ENCODE data around the gene RNF17.
A peak's percentile ranks its signal among the peaks of the same experiment; 100 is the strongest.
"Not testable (repeated sequence)": the region's sequence is repeated elsewhere in the genome, so short reads cannot be mapped to it uniquely, and the experiment has no call there.

RNF17 gene

DNA sequence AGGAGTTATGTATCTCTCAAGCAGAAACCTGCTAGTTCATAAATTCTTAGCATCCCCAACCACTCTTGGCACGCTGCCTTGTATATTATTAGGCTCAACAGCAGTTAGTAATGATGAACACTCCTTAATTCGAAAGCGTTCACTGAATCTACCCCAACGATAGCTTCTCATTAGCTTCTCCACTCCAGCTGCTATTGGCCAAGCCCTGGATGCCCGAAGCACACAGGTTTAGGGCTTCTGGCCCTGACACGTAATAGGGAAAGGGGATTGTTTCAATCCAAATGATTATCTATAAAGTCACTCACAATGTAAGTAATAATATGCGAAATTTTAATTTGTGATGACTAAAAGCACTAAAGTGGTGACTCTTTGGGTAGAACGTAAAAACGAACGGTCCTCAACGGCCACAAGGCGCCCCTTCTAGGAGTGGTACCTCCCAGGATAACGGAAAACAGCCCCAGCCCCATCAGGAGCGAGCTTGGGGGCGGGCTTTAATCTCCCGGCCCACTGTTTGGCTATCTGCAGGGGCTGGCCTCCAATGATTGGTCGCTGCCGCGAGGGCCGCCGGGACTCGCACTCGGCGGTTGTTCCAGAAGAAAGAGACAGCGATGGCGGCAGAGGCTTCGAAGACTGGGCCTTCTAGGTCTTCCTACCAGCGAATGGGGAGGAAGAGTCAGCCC, at the start of gene RNF17:
Gene RNF17, plus strand, starts transcription at position 574 of the 680 bp plus-strand sequence. Its CDS starts 35 bp downstream, at position 609.
- DNase-seq (ENCODE audit: low read depth): no peak

GRCh38 chr13:24716011-24716410, 48.0 kb upstream of the RNF17 start:
- no peak for DNase-seq (ENCODE audit: low read depth)

DNA sequence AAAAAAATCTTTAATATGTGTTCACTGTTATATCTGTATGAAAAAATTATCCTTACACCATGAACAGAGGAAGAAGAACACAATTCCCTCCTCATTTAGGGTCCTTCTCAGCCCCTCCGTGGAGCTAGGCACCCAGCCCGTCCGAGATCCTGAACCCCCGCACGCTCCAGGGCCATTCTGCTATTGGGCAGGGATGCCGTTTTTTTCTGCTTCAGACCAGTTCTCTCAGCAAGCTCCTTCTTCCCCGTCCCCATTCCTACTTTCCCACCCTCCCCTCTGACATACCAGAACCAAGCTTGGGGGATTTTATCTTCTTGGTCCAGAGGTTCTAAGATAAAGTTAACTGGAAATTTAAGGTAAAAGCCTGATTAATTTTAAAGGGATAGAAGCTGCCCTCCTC, 47.5 kb upstream of the RNF17 start:
- no peak for DNase-seq (ENCODE audit: low read depth)

DNA sequence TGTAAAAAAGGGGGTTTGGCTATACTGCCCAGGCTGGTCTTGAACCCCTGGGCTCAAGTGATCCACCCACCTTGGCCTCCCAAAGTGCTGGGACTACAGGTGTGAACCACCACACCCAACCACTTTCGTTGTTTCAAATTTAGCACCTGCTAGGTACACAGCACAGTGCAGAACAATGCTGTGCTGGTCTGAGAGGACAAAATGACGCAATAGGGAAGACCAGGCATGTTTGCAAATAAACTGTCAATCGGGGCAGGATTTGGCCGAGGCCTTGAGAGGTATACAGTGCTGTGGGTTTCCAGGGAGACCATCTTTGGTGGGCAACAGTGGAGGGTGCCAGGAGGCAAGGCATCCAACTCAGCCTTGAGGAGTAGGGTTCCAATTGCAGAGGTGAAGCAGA, 46.8 kb upstream of the RNF17 start:
- DNase-seq (ENCODE audit: low read depth): no peak

GRCh38 chr13:24718192-24718965, 45.6 kb upstream of the RNF17 start:
- DNase-seq (ENCODE audit: low read depth): no peak

DNA sequence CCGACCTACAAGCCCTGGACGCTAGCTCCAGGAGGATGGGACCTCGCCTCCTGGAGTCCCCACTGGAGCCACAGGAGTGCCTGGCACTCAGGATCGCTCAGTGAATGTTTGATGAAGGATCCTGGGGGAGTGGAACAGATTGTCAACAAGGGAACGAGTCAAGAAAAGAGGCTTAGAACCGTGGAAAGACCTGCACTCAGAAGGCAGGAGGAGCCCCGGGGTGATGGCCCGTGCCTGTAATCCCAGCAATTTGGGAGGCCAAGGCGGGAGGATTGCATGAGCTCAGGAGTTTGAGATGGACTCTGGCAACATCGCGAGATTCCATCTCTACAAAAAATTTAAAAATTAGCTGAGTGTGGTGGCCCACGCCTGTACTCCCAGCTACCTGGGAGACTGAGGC, 44.8 kb upstream of the RNF17 start:
- no peak for DNase-seq (ENCODE audit: low read depth)

GRCh38 chr13:24723206-24723605, 40.8 kb upstream of the RNF17 start:
- no peak for DNase-seq (ENCODE audit: low read depth)

DNA sequence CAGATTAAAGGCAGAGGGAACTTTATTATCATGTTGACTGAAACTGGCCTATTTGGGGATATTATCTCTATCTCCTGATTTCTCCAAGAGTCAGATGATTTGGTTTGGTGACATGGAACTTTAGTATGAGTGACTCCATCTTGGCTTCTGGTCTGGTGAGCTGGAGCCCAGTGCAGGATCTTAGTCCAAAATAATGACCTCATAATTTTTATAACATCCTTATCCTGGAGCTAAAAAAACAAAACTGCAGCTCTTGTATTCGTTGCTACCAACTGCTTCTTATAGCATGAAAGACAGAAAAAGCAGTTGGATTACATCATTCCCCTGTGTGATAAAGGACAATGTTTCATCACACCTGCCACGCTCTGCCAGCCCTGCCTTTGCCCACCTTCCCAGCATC, 39.3 kb upstream of the RNF17 start:
- DNase-seq (ENCODE audit: low read depth): no peak

DNA sequence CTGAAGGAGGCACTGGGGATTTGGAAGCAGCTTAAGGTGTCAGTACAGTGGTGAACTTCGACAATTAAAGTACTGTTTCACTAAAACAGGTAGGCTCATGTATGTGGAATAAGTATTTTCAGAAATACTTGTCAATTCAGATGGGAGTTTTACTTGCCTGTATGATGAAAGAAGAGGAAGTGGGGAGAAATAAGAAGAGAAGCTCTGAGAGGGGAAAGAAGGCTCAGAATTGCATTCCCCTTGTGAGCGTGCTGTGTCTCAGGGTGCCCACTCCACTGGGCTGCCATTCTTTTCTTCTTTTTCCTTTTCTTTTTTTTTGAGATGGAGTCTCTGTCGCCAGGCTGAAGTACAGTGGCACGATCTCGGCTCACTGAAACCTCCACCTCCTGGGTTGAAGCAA, 38.6 kb upstream of the RNF17 start:
- DNase-seq (ENCODE audit: low read depth): no peak

DNA sequence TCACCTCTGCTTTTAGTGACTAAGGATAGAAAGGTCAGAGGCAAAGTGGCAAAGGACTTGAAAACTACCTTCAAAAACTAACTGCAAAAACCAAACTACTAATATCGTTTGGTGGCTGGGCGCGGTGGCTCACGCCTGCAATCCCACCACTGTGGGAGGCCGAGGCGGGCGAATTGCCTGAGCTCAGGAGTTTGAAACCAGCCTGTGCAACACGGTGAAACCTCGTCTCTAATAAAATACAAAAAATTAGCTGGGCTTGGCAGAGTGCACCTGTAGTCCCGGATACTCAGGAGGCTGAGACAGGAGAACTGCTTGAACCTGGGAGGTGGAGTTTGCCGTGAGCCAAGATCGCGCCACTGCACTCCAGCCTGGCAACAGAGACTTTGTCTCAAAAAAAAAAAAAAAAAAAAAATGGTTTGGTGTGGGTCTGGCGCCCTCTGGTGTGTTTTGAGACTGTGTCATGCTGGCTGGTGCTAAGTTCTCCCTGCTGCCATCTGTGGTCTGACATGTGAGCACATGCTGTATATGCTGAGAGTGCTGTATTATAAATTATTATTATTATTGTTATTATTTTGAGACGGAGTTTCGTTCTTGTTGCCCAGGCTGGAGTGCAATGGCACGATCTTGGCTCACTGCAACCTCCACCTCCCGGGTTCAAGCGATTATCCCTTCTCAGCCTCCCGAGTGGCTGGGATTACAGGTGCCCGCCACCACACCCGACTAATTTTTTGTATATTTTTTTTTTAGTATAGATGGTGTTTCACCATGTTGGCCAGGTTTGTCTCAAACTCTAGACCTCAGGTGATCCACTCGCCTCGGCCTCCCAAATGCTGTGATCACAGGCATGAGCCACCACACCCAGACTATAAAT, 36.0 kb upstream of the RNF17 start:
- peak; percentile 42 for DNase-seq (ENCODE audit: low read depth)

GRCh38 chr13:24730873-24731567, 32.9 kb upstream of the RNF17 start:
- DNase-seq (ENCODE audit: low read depth): not testable (repeated sequence)

GRCh38 chr13:24734950-24735349, 29.0 kb upstream of the RNF17 start:
- DNase-seq (ENCODE audit: low read depth): no peak

DNA sequence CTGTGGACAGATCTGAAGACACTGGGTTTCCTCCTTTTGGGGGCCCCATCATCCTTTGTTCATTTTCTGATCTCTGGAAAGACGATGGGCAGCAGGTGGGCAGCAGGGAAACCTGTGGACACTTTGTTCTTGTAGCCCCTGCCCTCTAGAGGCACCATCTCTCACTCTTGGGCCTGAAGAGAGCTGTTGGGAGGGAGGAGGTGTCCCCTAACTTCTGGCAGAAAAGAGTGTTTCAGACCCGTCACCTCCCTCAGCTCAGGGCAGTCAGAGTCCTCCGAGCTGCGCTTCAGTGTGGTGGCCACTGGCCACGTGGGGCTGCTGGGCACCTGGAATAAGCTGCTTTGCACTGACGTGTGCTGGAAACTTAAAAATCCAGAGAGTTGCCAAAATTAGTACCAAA, 26.9 kb upstream of the RNF17 start:
- no peak for DNase-seq (ENCODE audit: low read depth)

DNA sequence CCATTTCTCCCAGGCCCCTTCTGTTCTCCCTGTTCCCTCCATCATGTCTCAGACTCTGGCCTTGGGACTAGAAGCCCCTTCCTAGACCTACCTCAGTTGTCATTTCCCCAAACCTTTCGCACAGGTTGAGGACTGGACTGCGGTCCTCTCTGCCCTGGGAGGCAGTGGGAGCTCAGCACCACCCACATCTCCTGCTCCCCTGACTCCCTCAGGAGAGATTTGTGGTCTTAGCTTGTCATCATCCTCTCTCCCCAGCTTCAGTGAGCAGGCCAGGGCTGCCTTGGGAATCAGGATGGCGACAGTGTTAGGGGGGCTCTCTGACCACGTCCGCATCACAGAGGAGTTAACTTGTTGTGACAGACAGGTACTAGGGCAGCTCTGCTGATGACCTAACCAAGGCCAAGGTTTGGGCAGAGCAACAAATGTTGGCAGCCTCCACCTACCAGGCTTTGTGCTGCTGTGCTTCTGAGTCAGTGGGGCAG, 25.6 kb upstream of the RNF17 start:
- no peak for DNase-seq (ENCODE audit: low read depth)

- DNase-seq (ENCODE audit: low read depth): no peak
Measured at GRCh38 chr13:24740014-24740890, 23.7 kb upstream of the RNF17 start.

- DNase-seq (ENCODE audit: low read depth): no peak
Measured at GRCh38 chr13:24741016-24741662, 22.8 kb upstream of the RNF17 start.

- no peak for DNase-seq (ENCODE audit: low read depth)
Measured at GRCh38 chr13:24741791-24742190, 22.2 kb upstream of the RNF17 start.

- no peak for DNase-seq (ENCODE audit: low read depth)
Measured at GRCh38 chr13:24742294-24742693, 21.7 kb upstream of the RNF17 start.

DNA sequence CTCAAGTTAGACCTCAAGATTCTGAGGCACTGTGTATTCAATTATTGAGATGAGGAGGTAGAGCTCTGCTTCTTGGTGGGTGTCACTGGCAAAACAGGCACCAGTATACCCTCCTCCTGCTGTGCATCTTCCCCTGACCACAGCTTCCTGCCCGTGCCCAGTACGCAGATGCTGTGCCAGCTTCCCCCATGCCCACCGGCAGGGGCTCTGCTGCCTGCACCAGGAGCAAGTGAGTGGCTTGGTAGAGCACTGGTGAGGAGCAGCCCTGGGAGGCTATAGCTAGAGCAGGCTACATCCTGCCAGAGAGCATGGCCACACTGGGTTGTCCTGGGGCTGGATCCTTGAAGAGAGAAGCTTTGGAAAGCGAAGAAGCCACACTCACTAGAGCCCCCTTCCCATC, 21.0 kb upstream of the RNF17 start:
- no peak for DNase-seq (ENCODE audit: low read depth)

- no peak for DNase-seq (ENCODE audit: low read depth)
Measured at GRCh38 chr13:24744247-24744646, 19.7 kb upstream of the RNF17 start.

- no peak for DNase-seq (ENCODE audit: low read depth)
Measured at GRCh38 chr13:24745516-24745860, 18.5 kb upstream of the RNF17 start.
